Measurements from ENCODE around the gene MARCKS.

MARCKS gene

GRCh38 chr6:113829696-113830045 lies 27.5 kb upstream of the MARCKS start:
- Histone ChIP-seq H3K9me2 (ENCODE audit: low read depth, low read length) (no peaks in the 10 kb centered on the region), H3K27ac (ENCODE audit: low read depth, low read length, poor library complexity, severe bottlenecking) (no peak overlapping the region), H3K9me3 (ENCODE audit: low read length) (no peaks in the 10 kb centered on the region; the same call in 1 of the 2 replicates), H3K4me3 (ENCODE audit: low read depth, low read length, poor library complexity, severe bottlenecking) (no peak overlapping the region), H3K4me1 (ENCODE audit: insufficient read depth, low read length, severe bottlenecking) (no peaks in the 10 kb centered on the region), H3K27me3 (ENCODE audit: insufficient read depth, low read length) (no peaks in the 10 kb centered on the region), H3K36me3 (ENCODE audit: insufficient read depth, low read length) (no peaks in the 10 kb centered on the region), H2AFZ (ENCODE audit: low read length) (no peak overlapping the region), H3K79me2 (ENCODE audit: insufficient read depth, low read length) (no peaks in the 10 kb centered on the region), H3K9ac (ENCODE audit: low read length) (no peak overlapping the region), H3K4me2 (ENCODE audit: low read length) (no peak overlapping the region), H4K20me1 (ENCODE audit: insufficient read depth, low read length) (no peaks in the 10 kb centered on the region), H3F3A (ENCODE audit: insufficient read depth, low read length) (no peaks in the 10 kb centered on the region)
- TF ChIP-seq EZH2 (IDR thresholded peaks at IDR 0.05; ENCODE audit: borderline replicate concordance, low read length) = no peak
- no peak for TF ChIP-seq CTCF (IDR thresholded peaks at IDR 0.05; ENCODE audit: low read length)

- no peaks in the 10 kb centered on the region for H3K36me3 ChIP-seq (ENCODE audit: insufficient read depth, low read length)
- no peak overlapping the region for H3K9ac ChIP-seq (ENCODE audit: low read length)
- H3K9me2 ChIP-seq (ENCODE audit: low read depth, low read length) = no peaks in the 10 kb centered on the region
- no peaks in the 10 kb centered on the region for H3K27me3 ChIP-seq (ENCODE audit: insufficient read depth, low read length)
- no peaks in the 10 kb centered on the region; the same call in 1 of the 2 replicates for H3K9me3 ChIP-seq (ENCODE audit: low read length)
- no peak overlapping the region for H3K4me2 ChIP-seq (ENCODE audit: low read length)
- H2AFZ ChIP-seq (ENCODE audit: low read length) = no peak overlapping the region
- H3K79me2 ChIP-seq (ENCODE audit: insufficient read depth, low read length) = no peaks in the 10 kb centered on the region
- no peaks in the 10 kb centered on the region for H4K20me1 ChIP-seq (ENCODE audit: insufficient read depth, low read length)
- H3K4me3 ChIP-seq (ENCODE audit: low read depth, low read length, poor library complexity, severe bottlenecking) = no peak overlapping the region
- H3K4me1 ChIP-seq (ENCODE audit: insufficient read depth, low read length, severe bottlenecking) = no peaks in the 10 kb centered on the region
- no peaks in the 10 kb centered on the region for H3F3A ChIP-seq (ENCODE audit: insufficient read depth, low read length)
- no peak overlapping the region for H3K27ac ChIP-seq (ENCODE audit: low read depth, low read length, poor library complexity, severe bottlenecking)
- no peak for TF ChIP-seq CTCF (IDR thresholded peaks at IDR 0.05; ENCODE audit: low read length)
- TF ChIP-seq EZH2 (IDR thresholded peaks at IDR 0.05; ENCODE audit: borderline replicate concordance, low read length) = no peak
Observed at GRCh38 chr6:113830140-113830539, 27.0 kb upstream of the MARCKS start.

- H4K20me1 ChIP-seq (ENCODE audit: insufficient read depth, low read length) = no peaks in the 10 kb centered on the region
- peaks cover 6% of the 10 kb centered on the region for H3K4me1 ChIP-seq (ENCODE audit: insufficient read depth, low read length, severe bottlenecking)
- H3K27me3 ChIP-seq (ENCODE audit: insufficient read depth, low read length) = no peaks in the 10 kb centered on the region
- no peak overlapping the region for H3K4me3 ChIP-seq (ENCODE audit: low read depth, low read length, poor library complexity, severe bottlenecking)
- H3F3A ChIP-seq (ENCODE audit: insufficient read depth, low read length) = no peaks in the 10 kb centered on the region
- H3K79me2 ChIP-seq (ENCODE audit: insufficient read depth, low read length) = no peaks in the 10 kb centered on the region
- no peaks in the 10 kb centered on the region for H3K9me2 ChIP-seq (ENCODE audit: low read depth, low read length)
- no peaks in the 10 kb centered on the region for H3K36me3 ChIP-seq (ENCODE audit: insufficient read depth, low read length)
- no peak overlapping the region for H3K27ac ChIP-seq (ENCODE audit: low read depth, low read length, poor library complexity, severe bottlenecking)
- no peak overlapping the region for H3K4me2 ChIP-seq (ENCODE audit: low read length)
- H3K9me3 ChIP-seq (ENCODE audit: low read length) = no peaks in the 10 kb centered on the region; the same call in 1 of the 2 replicates
- no peak overlapping the region for H2AFZ ChIP-seq (ENCODE audit: low read length)
- H3K9ac ChIP-seq (ENCODE audit: low read length) = no peak overlapping the region
- TF ChIP-seq CTCF (IDR thresholded peaks at IDR 0.05; ENCODE audit: low read length) = no peak
- TF ChIP-seq EZH2 (IDR thresholded peaks at IDR 0.05; ENCODE audit: borderline replicate concordance, low read length) = no peak
Observed at GRCh38 chr6:113833537-113833936, 23.6 kb upstream of the MARCKS start.
